ENCODE results near the gene SLC16A10. TPM values are rescaled to one million over a fixed set of nuclear protein-coding genes. Genes with fewer than 3 reads are reported as not detected.

Gene SLC16A10
- total RNA-seq, 1 donor from 2014 or later = 0.02 TPM

DNA sequence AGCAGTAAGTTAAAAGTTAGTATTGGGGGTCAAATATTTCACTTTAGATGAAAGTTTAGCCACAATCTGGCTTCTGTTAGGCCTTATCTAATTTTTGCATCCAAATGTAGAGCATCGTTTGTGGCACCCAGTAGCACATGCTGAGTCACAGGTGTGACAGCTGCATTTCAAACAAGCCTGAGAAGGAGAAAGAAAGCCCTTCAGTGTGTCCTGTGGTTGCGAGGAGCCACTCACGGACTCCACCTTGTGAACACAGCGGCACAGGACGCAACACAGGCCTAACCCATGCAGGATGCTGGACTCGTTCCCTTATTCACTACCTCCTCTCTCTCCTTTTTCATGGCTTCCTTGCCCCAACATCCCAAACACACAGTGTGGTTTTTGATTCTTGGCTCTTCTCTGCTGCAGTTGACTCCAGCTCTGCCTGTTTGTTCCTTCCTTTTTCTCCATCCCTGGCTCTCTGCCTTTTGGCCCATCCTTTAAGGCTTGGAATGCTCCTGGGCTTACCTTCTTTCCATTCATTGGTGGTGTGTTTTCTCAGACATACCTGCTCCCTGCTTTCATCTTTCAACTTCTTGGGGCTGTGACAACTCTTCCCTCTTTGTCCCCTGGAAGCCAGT, 124.2 kb downstream of the SLC16A10 start:
- Mint-ChIP-seq H3K4me1 (ENCODE audit: low read depth) (peaks cover 3% of the 10 kb centered on the region), H3K9me3 (ENCODE audit: low read depth) (no peaks in the 10 kb centered on the region), H3K27me3 (ENCODE audit: low read depth) (no peaks in the 10 kb centered on the region), H3K27ac (ENCODE audit: unreplicated experiment) (no peak overlapping the region), H3K36me3 (ENCODE audit: low read depth) (no peaks in the 10 kb centered on the region), H3K4me3 (ENCODE audit: unreplicated experiment) (no peak overlapping the region)
- DNase-seq (ENCODE audit: low spot score) = no peak
- TF ChIP-seq, protein P1, sequence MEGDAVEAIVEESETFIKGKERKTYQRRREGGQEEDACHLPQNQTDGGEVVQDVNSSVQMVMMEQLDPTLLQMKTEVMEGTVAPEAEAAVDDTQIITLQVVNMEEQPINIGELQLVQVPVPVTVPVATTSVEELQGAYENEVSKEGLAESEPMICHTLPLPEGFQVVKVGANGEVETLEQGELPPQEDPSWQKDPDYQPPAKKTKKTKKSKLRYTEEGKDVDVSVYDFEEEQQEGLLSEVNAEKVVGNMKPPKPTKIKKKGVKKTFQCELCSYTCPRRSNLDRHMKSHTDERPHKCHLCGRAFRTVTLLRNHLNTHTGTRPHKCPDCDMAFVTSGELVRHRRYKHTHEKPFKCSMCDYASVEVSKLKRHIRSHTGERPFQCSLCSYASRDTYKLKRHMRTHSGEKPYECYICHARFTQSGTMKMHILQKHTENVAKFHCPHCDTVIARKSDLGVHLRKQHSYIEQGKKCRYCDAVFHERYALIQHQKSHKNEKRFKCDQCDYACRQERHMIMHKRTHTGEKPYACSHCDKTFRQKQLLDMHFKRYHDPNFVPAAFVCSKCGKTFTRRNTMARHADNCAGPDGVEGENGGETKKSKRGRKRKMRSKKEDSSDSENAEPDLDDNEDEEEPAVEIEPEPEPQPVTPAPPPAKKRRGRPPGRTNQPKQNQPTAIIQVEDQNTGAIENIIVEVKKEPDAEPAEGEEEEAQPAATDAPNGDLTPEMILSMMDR (IDR thresholded peaks at IDR 0.05) = no peak

DNA sequence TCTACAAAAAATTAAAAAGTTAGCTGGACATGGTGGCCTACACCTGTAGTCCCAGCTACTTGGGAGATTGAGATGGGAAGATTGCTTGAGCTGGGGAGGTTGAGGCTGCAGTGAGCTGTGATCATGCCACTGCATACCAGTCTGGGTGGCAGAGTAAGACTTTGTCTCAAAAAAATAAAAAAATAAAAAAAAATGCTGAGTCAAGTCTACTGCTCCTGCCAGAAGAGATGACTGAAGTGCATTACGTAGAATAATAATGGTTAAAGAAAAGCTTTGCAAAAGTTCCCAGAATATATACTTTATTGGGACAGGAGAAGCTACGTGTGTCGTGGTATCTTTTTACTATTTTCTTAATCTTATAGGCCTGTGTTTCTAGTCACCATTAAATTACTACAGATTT, 125.3 kb downstream of the SLC16A10 start:
- TF ChIP-seq, protein P1 (IDR thresholded peaks at IDR 0.05) = no peak
- no peak for DNase-seq (ENCODE audit: low spot score)
- Mint-ChIP-seq H3K9me3 (ENCODE audit: low read depth) (no peaks in the 10 kb centered on the region), H3K27me3 (ENCODE audit: low read depth) (no peaks in the 10 kb centered on the region), H3K4me3 (ENCODE audit: unreplicated experiment) (no peak overlapping the region), H3K27ac (ENCODE audit: unreplicated experiment) (no peak overlapping the region), H3K36me3 (ENCODE audit: low read depth) (no peaks in the 10 kb centered on the region), H3K4me1 (ENCODE audit: low read depth) (peaks cover 3% of the 10 kb centered on the region)

DNA sequence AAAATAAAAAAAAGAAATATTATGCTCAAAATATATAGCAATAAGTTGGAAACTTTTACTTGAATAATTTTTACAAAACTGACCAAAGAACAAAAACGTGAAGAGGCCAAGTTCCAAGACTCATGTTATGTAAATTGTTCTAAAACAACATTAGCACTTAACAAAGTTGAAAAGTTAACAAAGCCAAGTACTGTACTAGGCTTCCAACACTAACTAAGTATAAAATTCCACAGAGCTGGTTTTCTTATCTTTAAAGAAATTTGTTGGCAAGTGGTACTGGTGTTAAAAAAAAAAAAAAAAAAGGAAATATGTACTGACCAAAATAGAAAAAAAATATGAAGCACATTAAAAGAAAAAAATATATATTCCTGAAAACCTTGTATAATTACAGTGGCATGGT, 127.8 kb downstream of the SLC16A10 start:
- TF ChIP-seq, protein P1 (IDR thresholded peaks at IDR 0.05) = no peak
- Mint-ChIP-seq H3K9me3 (ENCODE audit: low read depth) (no peaks in the 10 kb centered on the region), H3K36me3 (ENCODE audit: low read depth) (no peaks in the 10 kb centered on the region), H3K4me3 (ENCODE audit: unreplicated experiment) (no peak overlapping the region), H3K27ac (ENCODE audit: unreplicated experiment) (no peak overlapping the region), H3K4me1 (ENCODE audit: low read depth) (peaks cover 3% of the 10 kb centered on the region), H3K27me3 (ENCODE audit: low read depth) (no peaks in the 10 kb centered on the region)
- no peak for DNase-seq (ENCODE audit: low spot score)

DNA sequence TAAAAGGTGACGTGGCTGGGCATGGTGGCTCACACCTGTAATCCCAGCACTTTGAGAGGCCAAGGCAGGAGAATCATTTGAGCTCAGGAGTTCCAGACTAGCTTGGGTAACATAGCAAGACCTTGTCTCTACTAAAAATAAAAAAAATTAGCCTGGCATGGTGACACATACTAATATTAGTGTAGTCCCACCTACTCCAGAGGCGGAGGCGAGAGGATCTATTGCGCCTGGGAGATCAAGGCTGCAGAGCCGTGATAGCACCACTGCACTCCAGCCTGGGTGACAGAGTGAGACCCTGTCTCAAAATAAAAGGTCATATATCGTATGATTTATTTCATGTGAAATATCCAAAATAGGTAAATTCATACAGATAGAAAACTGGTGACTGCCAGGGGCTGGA, 132.5 kb downstream of the SLC16A10 start:
- H3K27ac Mint-ChIP-seq (ENCODE audit: unreplicated experiment) = no peak overlapping the region
- TF ChIP-seq, protein P1 (IDR thresholded peaks at IDR 0.05) = no peak
- H3K36me3 Mint-ChIP-seq (ENCODE audit: low read depth) = no peaks in the 10 kb centered on the region
- H3K4me3 Mint-ChIP-seq (ENCODE audit: unreplicated experiment) = no peak overlapping the region
- H3K9me3 Mint-ChIP-seq (ENCODE audit: low read depth) = no peaks in the 10 kb centered on the region
- DNase-seq (ENCODE audit: low spot score) = no peak
- no peaks in the 10 kb centered on the region for H3K27me3 Mint-ChIP-seq (ENCODE audit: low read depth)
- H3K4me1 Mint-ChIP-seq (ENCODE audit: low read depth) = peaks cover 14% of the 10 kb centered on the region

DNA sequence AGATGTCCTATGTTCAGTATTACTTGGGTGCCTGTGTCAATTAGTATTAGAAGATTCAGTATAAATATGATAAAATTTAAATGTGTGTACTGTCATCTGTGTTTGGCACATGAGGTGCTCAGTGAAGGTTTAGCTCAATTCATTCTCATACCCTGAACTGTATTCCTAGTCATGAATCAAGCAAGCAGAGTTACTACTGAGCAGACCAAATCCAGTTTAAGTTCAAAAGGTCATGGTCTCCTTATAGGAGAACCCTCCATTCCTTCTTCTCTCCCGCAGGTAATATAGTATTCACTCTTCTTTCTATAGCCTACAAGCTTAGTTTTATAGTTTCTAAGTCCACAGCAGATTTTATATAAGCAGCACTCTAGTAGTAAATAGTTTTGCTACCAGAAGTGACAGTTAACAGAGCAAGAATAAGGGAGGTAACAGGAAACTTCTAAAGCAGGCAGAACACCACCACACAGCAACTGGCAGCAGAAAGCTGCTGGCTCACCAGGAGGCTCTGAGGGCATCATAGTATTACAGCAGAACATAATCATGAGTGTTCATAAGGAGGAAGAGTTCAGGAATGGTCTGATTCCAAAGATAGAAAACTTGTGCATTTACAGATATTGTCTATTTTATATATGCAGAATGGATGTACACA, 133.2 kb downstream of the SLC16A10 start:
- Mint-ChIP-seq H3K4me1 (ENCODE audit: low read depth) (peaks cover 14% of the 10 kb centered on the region), H3K36me3 (ENCODE audit: low read depth) (no peaks in the 10 kb centered on the region), H3K27me3 (ENCODE audit: low read depth) (no peaks in the 10 kb centered on the region), H3K4me3 (ENCODE audit: unreplicated experiment) (no peak overlapping the region), H3K27ac (ENCODE audit: unreplicated experiment) (no peak overlapping the region), H3K9me3 (ENCODE audit: low read depth) (no peaks in the 10 kb centered on the region)
- TF ChIP-seq, protein P1 (IDR thresholded peaks at IDR 0.05) = no peak
- no peak for DNase-seq (ENCODE audit: low spot score)

Data from chondrocyte (in vitro differentiated cells).